ENCODE results near the gene SLC17A7. TPM values are rescaled to one million over a fixed set of nuclear protein-coding genes. Genes with fewer than 3 reads are reported as not detected.
A peak's percentile ranks its signal among the peaks of the same experiment; 100 is the strongest.

The SLC17A7 gene
- total RNA-seq, 6 experiments from 2014 or later = 0.05 to 0.17 (median 0.09) TPM; not detected in 1

- H3K9me3 Mint-ChIP-seq = no peaks in the 10 kb centered on the region
- TF ChIP-seq CTCF (IDR thresholded peaks at IDR 0.05) = no peak
- H3K4me3 Mint-ChIP-seq = no peak overlapping the region
- H3K27me3 Mint-ChIP-seq (ENCODE audit: insufficient read depth) = peaks cover 23% of the 10 kb centered on the region
- no peaks in the 10 kb centered on the region for H3K36me3 Mint-ChIP-seq (ENCODE audit: low read depth)
- H3K27ac Mint-ChIP-seq = no peak overlapping the region
- DNase-seq = no peak
- H3K4me1 Mint-ChIP-seq (ENCODE audit: low read depth) = peaks cover 6% of the 10 kb centered on the region
These were observed 47.4 kb downstream of the SLC17A7 start for GRCh38 chr19:49393881-49394280.

DNA sequence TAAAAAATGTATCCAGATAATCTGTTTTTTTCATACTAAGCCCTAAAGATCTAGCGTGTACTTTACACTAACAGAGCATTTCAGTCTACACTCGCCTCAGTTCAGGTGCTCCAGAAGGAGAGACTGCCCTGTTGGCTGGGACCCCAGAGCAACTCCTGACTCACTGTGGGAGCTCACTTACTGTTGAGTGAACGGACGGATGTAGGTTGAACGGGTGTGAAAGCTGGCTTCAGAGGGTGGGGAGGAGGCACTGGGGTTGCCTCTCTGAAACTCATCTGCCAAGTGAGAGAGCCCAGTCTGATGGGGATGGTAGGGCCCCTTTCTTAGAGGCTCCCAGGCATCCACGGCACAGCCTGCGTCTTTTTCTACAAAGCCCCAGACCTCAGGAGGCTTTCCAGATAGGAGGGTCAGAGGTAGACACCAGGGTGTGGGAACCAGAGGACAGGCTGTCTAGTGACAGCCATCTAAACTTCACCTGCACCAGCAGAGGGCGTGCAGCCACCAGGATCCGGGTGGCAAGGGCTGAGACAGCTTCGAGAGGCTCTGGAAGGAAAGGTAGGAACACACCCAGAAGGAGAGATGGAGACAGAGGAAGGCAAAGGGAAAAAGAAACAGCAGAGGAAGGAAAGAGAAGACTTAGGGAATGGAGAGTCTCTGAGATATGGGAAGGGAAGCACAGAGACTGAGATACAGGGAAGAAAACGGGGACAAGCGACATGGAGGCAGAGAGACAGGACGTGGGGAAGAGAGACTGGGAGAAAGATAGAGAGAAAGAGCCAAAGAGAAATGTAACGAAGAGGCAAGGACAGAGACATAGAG, 49.5 kb downstream of the SLC17A7 start:
- TF ChIP-seq CTCF (IDR thresholded peaks at IDR 0.05) = peak; percentile 88
- Mint-ChIP-seq H3K27ac (no peak overlapping the region), H3K27me3 (ENCODE audit: insufficient read depth) (peaks cover 18% of the 10 kb centered on the region), H3K4me3 (no peak overlapping the region), H3K9me3 (no peaks in the 10 kb centered on the region), H3K36me3 (ENCODE audit: low read depth) (no peaks in the 10 kb centered on the region), H3K4me1 (ENCODE audit: low read depth) (peaks cover 6% of the 10 kb centered on the region)
- peak; percentile 49 for DNase-seq

GRCh38 chr19:49390929-49391359, 50.4 kb downstream of the SLC17A7 start:
- DNase-seq = no peak
- Mint-ChIP-seq H3K9me3 (no peaks in the 10 kb centered on the region), H3K27ac (no peak overlapping the region)

DNA sequence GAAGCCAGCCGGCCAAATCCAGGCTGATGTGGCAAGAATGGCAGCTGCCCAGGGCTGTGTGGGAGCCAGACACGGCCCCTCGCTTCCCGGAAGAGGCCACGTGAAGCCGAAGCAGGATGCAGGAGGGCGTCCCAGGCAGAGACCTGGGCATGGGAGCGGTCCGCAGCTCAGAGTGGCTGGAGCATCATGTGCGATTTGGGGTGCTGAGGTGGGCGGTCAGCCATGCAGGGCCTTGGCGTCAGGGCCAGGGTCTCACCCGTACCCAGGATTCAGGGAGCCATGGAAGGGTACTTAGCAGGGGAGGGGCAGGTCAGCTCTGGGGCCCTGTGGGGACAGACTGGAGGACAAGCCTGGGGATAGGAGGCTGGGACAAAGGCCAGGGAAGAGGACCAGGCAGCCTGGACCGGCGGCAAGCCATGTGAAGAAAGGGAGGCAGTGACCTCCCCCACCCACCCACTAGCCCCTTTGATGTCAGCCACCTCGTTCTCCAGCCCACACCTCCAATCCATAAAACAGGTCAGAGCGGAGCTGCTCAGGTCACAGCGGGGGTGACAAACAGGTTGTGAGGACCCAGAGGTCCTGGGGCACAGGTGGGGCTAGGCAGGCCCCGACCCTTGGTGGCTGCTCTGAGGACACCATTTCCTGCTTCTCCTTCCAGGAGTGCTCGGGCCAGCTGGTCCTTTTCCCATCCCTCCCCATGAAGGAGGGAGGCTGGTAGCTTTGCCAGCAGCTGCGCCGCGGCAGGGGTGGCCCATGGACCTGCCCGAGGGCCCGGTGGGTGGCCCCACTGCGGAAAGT, 51.0 kb downstream of the SLC17A7 start:
- no peak overlapping the region for H3K4me3 Mint-ChIP-seq
- no peaks in the 10 kb centered on the region for H3K9me3 Mint-ChIP-seq
- DNase-seq = no peak
- TF ChIP-seq CTCF (IDR thresholded peaks at IDR 0.05) = no peak
- H3K27me3 Mint-ChIP-seq (ENCODE audit: insufficient read depth) = peaks cover 19% of the 10 kb centered on the region
- no peaks in the 10 kb centered on the region for H3K36me3 Mint-ChIP-seq (ENCODE audit: low read depth)
- H3K27ac Mint-ChIP-seq = no peak overlapping the region
- H3K4me1 Mint-ChIP-seq (ENCODE audit: low read depth) = peaks cover 6% of the 10 kb centered on the region

More at GRCh38 chr19:49390929-49391359, 50.4 kb downstream of the SLC17A7 start:
- Mint-ChIP-seq H3K4me1 (ENCODE audit: low read depth) (peaks cover 6% of the 10 kb centered on the region), H3K4me3 (no peak overlapping the region), H3K36me3 (ENCODE audit: low read depth) (no peaks in the 10 kb centered on the region), H3K27me3 (ENCODE audit: insufficient read depth) (peaks cover 18% of the 10 kb centered on the region)
- TF ChIP-seq CTCF (IDR thresholded peaks at IDR 0.05) = no peak

DNA sequence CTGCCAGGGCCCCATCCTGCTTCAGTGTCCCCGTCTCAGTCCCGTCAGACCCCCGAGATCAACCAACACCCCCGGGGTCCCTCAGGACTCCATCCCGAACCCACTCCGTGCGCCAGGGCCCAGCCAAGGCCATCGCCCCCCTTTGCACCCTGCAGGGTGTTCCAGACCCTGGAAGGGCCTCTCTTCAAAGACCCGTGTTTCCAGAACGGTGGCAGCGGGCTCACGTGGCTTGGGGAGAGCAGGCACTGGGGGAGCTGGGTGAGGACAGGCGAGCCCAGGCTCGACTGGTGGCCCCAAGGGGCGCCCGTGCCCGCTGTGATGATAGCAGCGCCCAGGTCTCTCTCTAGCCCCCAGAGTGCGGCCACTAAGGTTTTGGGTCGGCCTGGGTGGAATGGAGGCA, 51.9 kb downstream of the SLC17A7 start:
- Mint-ChIP-seq H3K9me3 (no peaks in the 10 kb centered on the region), H3K27ac (no peak overlapping the region), H3K4me3 (no peak overlapping the region), H3K27me3 (ENCODE audit: insufficient read depth) (peaks cover 18% of the 10 kb centered on the region), H3K36me3 (ENCODE audit: low read depth) (no peaks in the 10 kb centered on the region), H3K4me1 (ENCODE audit: low read depth) (peaks cover 6% of the 10 kb centered on the region)
- TF ChIP-seq CTCF (IDR thresholded peaks at IDR 0.05) = no peak
- no peak for DNase-seq
